ENCODE results near the gene CFAP69. TPM values are rescaled to one million over a fixed set of nuclear protein-coding genes. Genes with fewer than 3 reads are reported as not detected.

CFAP69 gene
- total and polyA plus RNA-seq, 10 of the 15 experiments (the other 5 are each of a cell fraction or from before 2014, with no cell fraction given), result 0.11 to 3.1 (median 0.48) TPM; not detected in 1

GRCh38 chr7:90232430-90232829 is 12.5 kb upstream of the CFAP69 start (continued):
- TF ChIP-seq MYC (IDR thresholded peaks at IDR 0.05; ENCODE audit: insufficient read depth, insufficient read length, insufficient replicate concordance, low read length, severe bottlenecking), result no peak
- no peak for TF ChIP-seq ZNF687 (IDR thresholded peaks at IDR 0.05)
- TF ChIP-seq ZSCAN29 (IDR thresholded peaks at IDR 0.05), result no peak
- no peak for TF ChIP-seq ELK1 (IDR thresholded peaks at IDR 0.05; ENCODE audit: low read depth, low read length)
- TF ChIP-seq TBL1XR1 (IDR thresholded peaks at IDR 0.05; ENCODE audit: low read depth, low read length), result no peak
- no peak for TF ChIP-seq SUZ12 (IDR thresholded peaks at IDR 0.05; ENCODE audit: unreplicated experiment)
- no peak for TF ChIP-seq ZZZ3 (IDR thresholded peaks at IDR 0.05; ENCODE audit: control insufficient read depth, insufficient read length, low read depth)
- no peak for TF ChIP-seq NFXL1 (IDR thresholded peaks at IDR 0.05; ENCODE audit: borderline replicate concordance)

Measured in GM12878 (cell line).